Breast epithelium (tissue), 4 donors: ENCODE measurements around the gene MALL. TPM values are rescaled to one million over a fixed set of nuclear protein-coding genes. Genes with fewer than 3 reads are reported as not detected.
"Not testable (repeated sequence)": the region's sequence is repeated elsewhere in the genome, so short reads cannot be mapped to it uniquely, and the experiment has no call there.

Source experiments
- DNase-seq, 2 donors: peaks; one replicate each; pipeline ENCODE4 v3.0.0-alpha.2; 2019; ENCODE audit warnings: low spot score in 2 of 2
- H3K27ac ChIP-seq, 2 donors: fragments of 200-600 bp; sonication (generic) in 1 of 2; one replicate each; pipeline ENCODE4 v1.5.1; 2016 to 2019; ENCODE audit warnings: mild to moderate bottlenecking in 1 of 2
- H3K27me3 ChIP-seq, 2 donors: fragments of 200-600 bp; sonication (generic) in 1 of 2; one replicate each; pipeline versions ENCODE4 v1.5.1 to v1.6.0; 2017 to 2019; ENCODE audit warnings: control low read depth in 1 of 2, mild to moderate bottlenecking in 1 of 2
- H3K36me3 ChIP-seq: fragments of 200-600 bp; one replicate; pipeline ENCODE4 v1.5.1; 2019
- H3K4me1 ChIP-seq, 2 donors: fragments of 200-600 bp; sonication (generic); one replicate each; pipeline ENCODE4 v1.5.1; 2016 to 2019; ENCODE audit warnings: control low read depth in 1 of 2
- H3K4me3 ChIP-seq, 3 donors: fragments of 200-600 bp; sonication (generic); 1 replicate in 2 of 3; 2 replicates in 1 of 3; pipeline ENCODE4 v1.5.1; 2016 to 2019; ENCODE audit warnings: mild to moderate bottlenecking in 3 of 3, moderate library complexity in 2 of 3
- H3K9me3 ChIP-seq, 2 donors: fragments of 200-600 bp; sonication (generic) in 1 of 2; one replicate each; pipeline ENCODE4 v1.5.1; 2016 to 2019; ENCODE audit warnings: control low read depth in 1 of 2
- POLR2A ChIP-seq: fragments of 450-650 bp; IDR thresholded peaks from one replicate; pipeline ENCODE4 v1.6.1; 2016; ENCODE audit warnings: antibody characterized with exemption, mild to moderate bottlenecking, moderate library complexity
- POLR2AphosphoS5 ChIP-seq, 3 donors: sonication (generic); formaldehyde crosslinking; IDR thresholded peaks; one replicate each; pipeline ENCODE4 v1.6.1; 2017; ENCODE audit warnings: antibody characterized with exemption in 3 of 3
- intact Hi-C: fragments of 100-400 bp; cut with DNase I; formaldehyde crosslinking; loops from one replicate; pipeline ENCODE4 v1.15.1; 2023; ENCODE audit warnings: low total_unique reads
- total RNA-seq, 3 donors: library from RNA; depleted of rRNA; stranded (reverse); fragments of >200 nt; gene quantifications; one replicate each; pipeline ENCODE4 v1.1.0, GENCODE V29; 2016
- TF ChIP-seq, protein P1 (sequence below), 3 donors: fragments of 450-650 bp; IDR thresholded peaks; one replicate each; pipeline ENCODE4 v1.5.1; 2016 to 2017; ENCODE audit warnings: antibody characterized with exemption in 3 of 3, mild to moderate bottlenecking in 3 of 3, moderate library complexity in 3 of 3

MALL gene
- total RNA-seq, 3 donors from 2014 or later = 6.2 to 19.6 (median 9.2) TPM

DNA sequence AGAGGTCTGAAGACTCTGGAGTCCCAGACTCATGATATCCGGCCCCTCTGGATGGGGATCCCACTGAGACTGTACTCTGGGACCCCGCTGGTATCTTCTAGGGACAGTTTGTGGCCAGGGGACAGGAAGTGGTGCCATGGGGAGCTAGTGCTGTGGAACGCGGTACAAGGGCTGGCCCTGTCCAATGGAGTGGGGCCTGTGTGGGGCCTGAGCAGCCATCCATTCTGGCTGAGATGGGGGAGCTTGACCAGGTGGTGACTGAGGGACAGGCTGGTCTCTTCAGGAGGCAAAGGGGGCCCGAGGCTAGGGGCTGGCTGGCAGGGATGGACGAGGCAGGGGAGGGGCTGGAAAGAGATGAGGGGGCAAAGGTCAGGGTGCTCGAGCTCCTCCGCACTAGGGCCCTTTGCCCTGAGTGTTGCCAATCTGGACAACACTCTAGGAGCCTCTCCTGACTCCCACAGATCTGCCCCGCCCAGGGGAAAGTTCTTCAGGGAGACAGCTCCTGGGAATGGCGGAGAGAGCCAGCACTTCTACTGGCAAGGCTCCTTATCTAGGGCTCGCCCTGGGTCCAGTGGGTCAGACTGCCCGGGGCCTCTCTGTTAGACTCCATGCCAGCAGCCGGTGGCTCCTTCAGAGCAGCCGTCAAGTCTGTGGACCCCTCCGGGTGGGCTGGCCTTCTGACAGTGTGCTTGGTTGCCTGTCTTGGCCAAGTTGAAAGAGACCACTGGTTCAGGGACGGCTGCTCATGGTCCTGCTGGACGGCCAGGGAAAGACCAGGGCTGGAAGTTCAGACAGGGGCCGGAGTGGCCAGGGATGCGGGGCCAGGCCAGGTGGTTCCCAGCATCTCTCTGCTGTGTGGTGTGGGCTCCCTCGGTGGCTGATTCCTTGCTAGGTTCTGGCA is 12.3 kb downstream of the MALL start:
- no peak for TF ChIP-seq POLR2A
- TF ChIP-seq POLR2AphosphoS5 (IDR thresholded peaks at IDR 0.05) = no peak
- TF ChIP-seq, protein P1, sequence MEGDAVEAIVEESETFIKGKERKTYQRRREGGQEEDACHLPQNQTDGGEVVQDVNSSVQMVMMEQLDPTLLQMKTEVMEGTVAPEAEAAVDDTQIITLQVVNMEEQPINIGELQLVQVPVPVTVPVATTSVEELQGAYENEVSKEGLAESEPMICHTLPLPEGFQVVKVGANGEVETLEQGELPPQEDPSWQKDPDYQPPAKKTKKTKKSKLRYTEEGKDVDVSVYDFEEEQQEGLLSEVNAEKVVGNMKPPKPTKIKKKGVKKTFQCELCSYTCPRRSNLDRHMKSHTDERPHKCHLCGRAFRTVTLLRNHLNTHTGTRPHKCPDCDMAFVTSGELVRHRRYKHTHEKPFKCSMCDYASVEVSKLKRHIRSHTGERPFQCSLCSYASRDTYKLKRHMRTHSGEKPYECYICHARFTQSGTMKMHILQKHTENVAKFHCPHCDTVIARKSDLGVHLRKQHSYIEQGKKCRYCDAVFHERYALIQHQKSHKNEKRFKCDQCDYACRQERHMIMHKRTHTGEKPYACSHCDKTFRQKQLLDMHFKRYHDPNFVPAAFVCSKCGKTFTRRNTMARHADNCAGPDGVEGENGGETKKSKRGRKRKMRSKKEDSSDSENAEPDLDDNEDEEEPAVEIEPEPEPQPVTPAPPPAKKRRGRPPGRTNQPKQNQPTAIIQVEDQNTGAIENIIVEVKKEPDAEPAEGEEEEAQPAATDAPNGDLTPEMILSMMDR (IDR thresholded peaks at IDR 0.05) = no peak
- no peaks in the 10 kb centered on the region for H3K9me3 ChIP-seq
- peaks cover 0 to 9% of the 10 kb centered on the region in 2 donors for H3K4me1 ChIP-seq
- no peaks in the 10 kb centered on the region for H3K36me3 ChIP-seq
- no peak overlapping the region for H3K4me3 ChIP-seq
- H3K27me3 ChIP-seq = no peaks in the 10 kb centered on the region
- intact Hi-C loops = no loop called here
- no peak for DNase-seq
- peak overlapping the region; percentile 91 to 95 for H3K27ac ChIP-seq

DNA sequence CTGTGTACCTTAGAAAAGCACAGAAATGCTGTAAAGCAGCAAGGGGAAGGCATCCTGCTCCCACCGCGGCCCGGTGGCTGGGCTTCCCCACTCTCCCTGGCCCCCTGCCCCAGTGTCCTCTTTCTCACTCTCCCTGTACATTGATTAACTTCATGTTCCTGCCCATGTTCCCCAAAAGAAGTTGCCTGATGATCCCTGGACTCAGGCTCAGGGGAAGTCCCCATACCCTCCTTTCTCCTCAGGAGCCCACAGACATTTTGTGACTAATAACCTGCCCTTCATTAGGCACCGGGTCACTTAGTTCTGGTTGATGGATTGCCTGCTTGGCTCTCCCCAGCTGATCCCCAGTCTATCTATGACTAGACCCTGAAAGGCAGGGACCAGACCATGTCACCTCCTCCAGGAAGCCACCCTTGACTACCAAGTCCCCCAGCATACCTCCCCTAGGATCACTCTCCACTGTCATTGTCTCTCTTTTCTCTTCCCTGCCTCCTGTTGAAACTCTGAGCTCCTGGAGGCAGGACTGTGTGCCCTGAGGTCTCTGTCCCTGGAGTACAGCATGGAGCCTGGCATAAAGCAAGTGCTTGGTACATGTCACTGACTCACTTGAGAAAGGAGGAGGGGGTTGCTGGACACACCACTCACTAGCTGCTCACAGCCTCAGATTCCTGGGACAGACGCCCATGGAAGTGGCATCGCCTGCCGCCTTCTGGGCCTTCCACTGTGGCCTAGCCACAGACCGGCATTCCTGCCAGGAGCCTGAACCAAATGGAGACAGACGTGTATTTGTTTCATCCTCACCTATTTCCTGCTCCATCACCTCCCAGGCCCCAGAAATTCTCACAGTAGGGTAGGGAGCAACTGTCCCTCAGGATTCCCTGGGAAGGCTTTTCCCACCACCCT is 13.5 kb downstream of the MALL start:
- Histone ChIP-seq H3K27me3 (no peaks in the 10 kb centered on the region), H3K4me1 (peaks cover 0 to 13% of the 10 kb centered on the region in 2 donors), H3K36me3 (no peaks in the 10 kb centered on the region), H3K4me3 (peak overlapping the region in 1 of 3 donors; percentile 49), H3K27ac (peak overlapping the region; percentile 91 to 95), H3K9me3 (no peaks in the 10 kb centered on the region)
- intact Hi-C loops = no loop called here
- DNase-seq = peak in 1 of 2 donors; percentile 76
- peak in 1 of 3 donors; percentile 19 for TF ChIP-seq POLR2AphosphoS5 (IDR thresholded peaks at IDR 0.05)
- TF ChIP-seq POLR2A = no peak

DNA sequence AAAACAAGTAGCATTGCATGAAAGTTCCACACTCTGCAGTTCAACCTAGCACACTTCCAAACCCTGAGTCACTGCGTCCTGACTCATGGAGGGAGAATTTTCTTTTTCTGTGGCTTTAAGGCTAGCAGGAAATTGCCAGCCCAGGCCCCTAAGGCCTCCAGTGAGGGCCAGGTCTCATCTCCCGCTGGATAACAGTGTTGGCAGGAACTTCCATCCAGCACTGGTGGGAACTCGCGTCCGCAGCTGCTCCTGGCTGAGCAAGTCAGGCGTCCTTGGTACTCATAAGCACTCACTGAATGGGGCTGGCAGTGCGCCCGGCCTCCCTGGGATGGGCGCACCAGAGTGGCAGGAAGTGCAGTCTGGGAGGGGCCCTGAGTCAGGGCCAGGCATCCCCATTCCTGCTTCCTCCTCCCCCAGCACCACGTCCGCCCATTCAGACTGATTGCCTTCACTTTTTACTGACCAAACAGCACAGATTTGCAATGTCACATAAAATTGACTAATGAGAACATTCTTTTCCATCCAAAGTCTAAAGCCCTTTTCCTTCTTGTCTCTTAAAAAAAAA is 14.3 kb downstream of the MALL start:
- peak overlapping the region in 2 of 3 donors; percentile 10 to 49 for H3K4me3 ChIP-seq
- intact Hi-C loops = no loop called here
- no peaks in the 10 kb centered on the region for H3K9me3 ChIP-seq
- H3K27me3 ChIP-seq = no peaks in the 10 kb centered on the region
- no peaks in the 10 kb centered on the region for H3K36me3 ChIP-seq
- peak; percentile 89 to 97 for DNase-seq
- peak overlapping the region; percentile 91 to 95 for H3K27ac ChIP-seq
- peaks cover 0 to 13% of the 10 kb centered on the region in 2 donors for H3K4me1 ChIP-seq
- TF ChIP-seq POLR2AphosphoS5 (IDR thresholded peaks at IDR 0.05) (peak; percentile 46 to 82 (median 70)), POLR2A (no peak)
- TF ChIP-seq, protein P1 (IDR thresholded peaks at IDR 0.05) = no peak

DNA sequence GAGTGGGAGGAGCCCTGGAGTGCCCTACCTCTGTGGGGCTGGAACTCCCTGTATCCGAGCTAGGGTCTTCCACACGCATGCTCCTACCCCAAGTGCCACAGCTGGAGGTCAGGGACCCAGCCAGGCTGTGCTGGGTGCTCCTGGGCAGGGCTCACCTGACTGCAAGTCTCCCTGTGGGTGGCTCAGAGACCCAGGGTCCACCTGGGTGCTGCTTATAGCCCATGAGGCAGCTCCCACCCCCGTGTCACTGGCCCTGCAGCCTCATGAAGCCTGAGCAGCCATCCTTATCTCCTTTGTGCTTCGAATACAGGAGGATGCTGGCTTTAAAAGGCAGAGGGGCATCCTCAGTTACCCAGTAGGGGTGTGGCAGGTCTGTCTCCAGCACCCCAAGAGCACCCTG is 14.7 kb downstream of the MALL start:
- DNase-seq, H3K27me3 ChIP-seq, H3K36me3 ChIP-seq, H3K9me3 ChIP-seq, intact Hi-C loops: not testable (repeated sequence)
- H3K27ac ChIP-seq = peak overlapping the region; percentile 91 to 95
- peak overlapping the region in 2 of 3 donors; percentile 10 to 49 for H3K4me3 ChIP-seq
- H3K4me1 ChIP-seq = peaks cover 0 to 13% of the 10 kb centered on the region in 2 donors

DNA sequence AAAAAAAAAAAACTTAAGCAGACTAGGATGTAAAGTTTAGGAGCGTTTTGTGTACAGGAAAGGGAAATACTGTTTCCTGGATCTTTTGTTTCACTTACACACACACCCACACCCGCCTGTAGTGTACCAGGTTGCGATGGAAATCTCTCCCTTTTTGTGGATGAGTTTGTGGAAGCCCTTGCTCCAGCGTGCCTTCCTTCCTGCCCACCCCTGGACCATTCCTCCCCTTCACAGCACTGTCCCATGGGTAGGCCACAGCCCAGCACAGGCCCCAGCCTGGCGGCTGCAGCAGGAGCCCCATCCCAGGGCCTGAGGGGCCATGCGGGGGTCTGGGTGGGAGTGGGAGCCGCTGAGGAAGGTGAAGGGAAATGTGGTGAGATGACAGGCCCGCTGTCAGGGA is 15.1 kb downstream of the MALL start:
- intact Hi-C loops = no loop called here
- TF ChIP-seq POLR2AphosphoS5 (IDR thresholded peaks at IDR 0.05) = no peak
- TF ChIP-seq, protein P1 (IDR thresholded peaks at IDR 0.05) = no peak
- TF ChIP-seq POLR2A = no peak
- Histone ChIP-seq H3K27ac (peak overlapping the region; percentile 91 to 95), H3K9me3 (no peaks in the 10 kb centered on the region), H3K4me3 (no peak overlapping the region), H3K4me1 (peaks cover 0 to 13% of the 10 kb centered on the region in 2 donors), H3K27me3 (no peaks in the 10 kb centered on the region), H3K36me3 (no peaks in the 10 kb centered on the region)
- DNase-seq = no peak
